K562 treated with DMSO at 1 percent for 48 hours (cell line): ENCODE results near the gene MAP3K5. TPM values are rescaled to one million over a fixed set of nuclear protein-coding genes. Genes with fewer than 3 reads are reported as not detected.

ENCODE experiments used
- total RNA-seq: library from RNA; unstranded; fragments of 300-600 nt; gene quantifications from 2 replicates; pipeline ENCODE4 v1.2.3, GENCODE V29; 2022; ENCODE audit warnings: low replicate concordance; ENCODE audit errors: extremely low read depth

The MAP3K5 gene
- total RNA-seq, result not detected in 2 replicates

GRCh38 chr6:136792410-136793262 is at the start of gene MAP3K5:
MAP3K5 (minus strand) TSS chr6:136792477; CDS start chr6:136792157, 320 bp downstream.

GRCh38 chr6:136822376-136823127 is 30.3 kb upstream of the MAP3K5 start, which contains the start of gene PEX7:
PEX7 (plus strand) TSS chr6:136822592; CDS start chr6:136822666, 74 bp downstream.

GRCh38 chr6:136550330-136551071 is 241.8 kb downstream of the MAP3K5 start, which contains the start of gene MAP7:
MAP7 (minus strand) TSS chr6:136550422; CDS start chr6:136550408, 14 bp downstream.

Other genes with a start within 250 kb of the MAP3K5 start
- gene MAP7, start 242.1 kb downstream of the MAP3K5 start, total RNA-seq, result not detected in 2 replicates
- gene PEX7, start 30.1 kb upstream of the MAP3K5 start, total RNA-seq, result not detected in 2 replicates
- gene SLC35D3, start 129.8 kb upstream of the MAP3K5 start, total RNA-seq, result not detected in 2 replicates